ENCODE data around the gene IPMK.

- TF ChIP-seq POLR2AphosphoS5 (IDR thresholded peaks at IDR 0.05; ENCODE audit: low read depth, low read length) (no peak), RAD21 (IDR thresholded peaks at IDR 0.05 in 1 of 2, conservative IDR thresholded peaks at IDR 0.05 in 1 of 2; ENCODE audit: low read depth in 2 of 2, low read length in 2 of 2) (no peak), NRF1 (IDR thresholded peaks at IDR 0.05; ENCODE audit: low read depth, low read length) (no peak), CBX5 (IDR thresholded peaks at IDR 0.05; ENCODE audit: low read depth, low read length) (no peak)
Observed at GRCh38 chr10:58293989-58294388, 26.3 kb upstream of the IPMK start.

All from H1 (cell line).